Neural progenitor cell (in vitro differentiated cells): ENCODE data around the gene NTRK3. TPM values are rescaled to one million over a fixed set of nuclear protein-coding genes. Genes with fewer than 3 reads are reported as not detected.

Experiments
- DNase-seq: peaks from one replicate; pipeline ENCODE4 v3.0.0-alpha.2; 2016; ENCODE audit warnings: low spot score
- H2AFZ ChIP-seq: fragments of 200-600 bp; sonication (generic); replicated peaks from 2 replicates; pipeline ENCODE4 v1.6.1; 2016; ENCODE audit warnings: antibody characterized with exemption
- H3F3A ChIP-seq: fragments of 200-600 bp; sonication (generic); 2 replicates; pipeline ENCODE4 v1.6.1; 2016; ENCODE audit warnings: antibody characterized with exemption, low read depth
- H3K27ac ChIP-seq: fragments of 200-600 bp; sonication (generic); 2 replicates; pipeline ENCODE4 v1.5.1; 2016; ENCODE audit warnings: mild to moderate bottlenecking
- H3K27me3 ChIP-seq: fragments of 200-600 bp; sonication (generic); 2 replicates; pipeline ENCODE4 v1.6.1; 2016; ENCODE audit warnings: mild to moderate bottlenecking, moderate library complexity
- H3K36me3 ChIP-seq: fragments of 200-600 bp; sonication (generic); 2 replicates; pipeline ENCODE4 v1.5.1; 2016
- H3K4me1 ChIP-seq: fragments of 200-600 bp; sonication (generic); 2 replicates; pipeline ENCODE4 v1.6.1; 2016; ENCODE audit warnings: mixed run types
- H3K4me2 ChIP-seq: fragments of 200-600 bp; sonication (generic); 2 replicates; pipeline ENCODE4 v1.6.1; 2016
- H3K4me3 ChIP-seq: fragments of 200-600 bp; sonication (generic); 2 replicates; pipeline ENCODE4 v1.5.1; 2016
- H3K79me2 ChIP-seq: fragments of 200-600 bp; sonication (generic); 2 replicates; pipeline ENCODE4 v1.6.1; 2016; ENCODE audit warnings: low read depth
- H3K9ac ChIP-seq: fragments of 200-600 bp; sonication (generic); 2 replicates; pipeline ENCODE4 v1.6.1; 2016
- H3K9me3 ChIP-seq: fragments of 200-600 bp; sonication (generic); 2 replicates; pipeline ENCODE4 v1.5.1; 2016; ENCODE audit warnings: low read depth
- H4K20me1 ChIP-seq: fragments of 200-600 bp; sonication (generic); 2 replicates; pipeline ENCODE4 v1.6.1; 2016; ENCODE audit warnings: low read depth
- H3K27ac Mint-ChIP-seq: 3 replicates; pipeline ENCODE4 v1.8.0; 2021; ENCODE audit warnings: mixed read lengths
- H3K27me3 Mint-ChIP-seq: 2 replicates; pipeline ENCODE4 v1.8.0; 2022; ENCODE audit warnings: low read depth, mild to moderate bottlenecking, inconsistent platforms, moderate library complexity, mixed read lengths; ENCODE audit not compliant: insufficient read depth
- H3K36me3 Mint-ChIP-seq: 3 replicates; pipeline ENCODE4 v1.8.0; 2021; ENCODE audit warnings: mixed read lengths
- H3K4me1 Mint-ChIP-seq: 3 replicates; pipeline ENCODE4 v1.8.0; 2021; ENCODE audit warnings: mixed read lengths
- H3K4me3 Mint-ChIP-seq: 3 replicates; pipeline ENCODE4 v1.8.0; 2021; ENCODE audit warnings: mild to moderate bottlenecking, moderate library complexity, mixed read lengths
- H3K9me3 Mint-ChIP-seq: 3 replicates; pipeline ENCODE4 v1.8.0; 2020; ENCODE audit warnings: mixed read lengths
- CTCF ChIP-seq: fragments of 200-600 bp; sonication (generic); IDR thresholded peaks from 2 replicates; pipeline ENCODE4 v1.5.1; 2017; ENCODE audit warnings: antibody characterized with exemption, mild to moderate bottlenecking
- EZH2 ChIP-seq: fragments of 200-600 bp; sonication (generic); IDR thresholded peaks from 2 replicates; pipeline ENCODE4 v1.6.1; 2017; ENCODE audit warnings: antibody characterized with exemption, mild to moderate bottlenecking, moderate library complexity
- EZH2phosphoT487 ChIP-seq: fragments of 200-600 bp; sonication (generic); IDR thresholded peaks from 2 replicates; pipeline ENCODE4 v1.6.1; 2017; ENCODE audit warnings: antibody characterized with exemption
- total RNA-seq: library from RNA; depleted of rRNA; stranded (reverse); fragments of >200 nt; gene quantifications from 2 replicates; pipeline ENCODE4 v1.2.3, GENCODE V29; 2015; ENCODE audit warnings: low replicate concordance

The NTRK3 gene
- total RNA-seq, 1 donor from 2014 or later = 2.0 TPM

DNA sequence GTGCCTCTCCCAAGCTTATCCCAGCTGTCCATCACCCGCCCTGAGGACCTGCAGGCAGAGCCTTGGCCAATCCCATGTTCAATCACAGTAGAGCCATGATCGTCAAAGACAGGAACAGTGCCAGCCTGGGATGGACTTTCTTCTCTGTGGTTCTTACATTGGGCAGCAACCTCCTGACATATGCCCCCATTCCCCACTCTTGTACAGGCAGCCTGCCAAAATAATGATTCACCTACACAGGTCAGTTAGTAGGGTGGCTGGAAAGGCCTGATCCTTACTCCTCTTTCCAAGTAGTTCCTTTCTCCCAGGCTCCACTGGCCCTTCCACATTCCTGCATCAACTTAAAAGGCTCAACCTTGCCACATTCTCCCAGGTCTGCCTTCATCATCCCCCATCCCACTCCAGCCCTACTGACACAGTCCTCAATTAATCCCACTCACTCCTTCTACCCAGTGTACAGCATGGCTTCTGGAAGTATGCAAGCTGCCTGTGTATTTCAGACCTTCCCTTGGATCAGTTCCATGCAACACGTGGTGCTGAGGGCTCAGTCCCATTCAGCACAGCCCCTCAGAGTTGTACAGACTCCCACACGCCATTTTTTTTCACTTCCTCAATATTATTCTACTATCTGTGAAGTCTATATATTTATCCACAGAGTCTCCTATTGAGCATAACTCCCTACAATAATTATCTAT is 189.8 kb downstream of the NTRK3 start:
- peaks cover 4% of the 10 kb centered on the region for H3K27me3 Mint-ChIP-seq
- no peaks in the 10 kb centered on the region for H3K9me3 Mint-ChIP-seq
- H3F3A ChIP-seq = no peaks in the 10 kb centered on the region
- H3K4me2 ChIP-seq = no peak overlapping the region
- no peak overlapping the region for H3K27ac Mint-ChIP-seq
- no peak overlapping the region for H3K9ac ChIP-seq
- H3K4me1 Mint-ChIP-seq = peaks cover 7% of the 10 kb centered on the region
- H3K4me1 ChIP-seq = no peaks in the 10 kb centered on the region
- H3K79me2 ChIP-seq = no peaks in the 10 kb centered on the region
- H3K4me3 ChIP-seq = no peak overlapping the region
- peak overlapping the region; percentile 29 for H3K4me3 Mint-ChIP-seq
- H3K27me3 ChIP-seq = no peaks in the 10 kb centered on the region
- no peak overlapping the region for H2AFZ ChIP-seq
- no peak overlapping the region for H3K27ac ChIP-seq
- no peak for TF ChIP-seq CTCF
- no peak for TF ChIP-seq EZH2
- TF ChIP-seq EZH2phosphoT487 = no peak
- no peaks in the 10 kb centered on the region for H3K36me3 ChIP-seq
- H3K36me3 Mint-ChIP-seq = no peaks in the 10 kb centered on the region
- DNase-seq = no peak
- H3K9me3 ChIP-seq = no peaks in the 10 kb centered on the region
- no peaks in the 10 kb centered on the region for H4K20me1 ChIP-seq

- no peak for TF ChIP-seq EZH2
- no peak for TF ChIP-seq CTCF
- TF ChIP-seq EZH2phosphoT487 = no peak
- H3K4me1 Mint-ChIP-seq = peaks cover 3% of the 10 kb centered on the region
- no peaks in the 10 kb centered on the region for H3K36me3 ChIP-seq
- H3K4me1 ChIP-seq = no peaks in the 10 kb centered on the region
- H3K4me3 ChIP-seq = no peak overlapping the region
- no peaks in the 10 kb centered on the region for H3K9me3 Mint-ChIP-seq
- no peaks in the 10 kb centered on the region for H3K36me3 Mint-ChIP-seq
- no peaks in the 10 kb centered on the region for H3K9me3 ChIP-seq
- peaks cover 9% of the 10 kb centered on the region for H3K27me3 Mint-ChIP-seq
- no peak overlapping the region for H3K27ac Mint-ChIP-seq
- H3K79me2 ChIP-seq = no peaks in the 10 kb centered on the region
- DNase-seq = no peak
- H3K9ac ChIP-seq = no peak overlapping the region
- H4K20me1 ChIP-seq = no peaks in the 10 kb centered on the region
- H2AFZ ChIP-seq = no peak overlapping the region
- H3K4me3 Mint-ChIP-seq = no peak overlapping the region
- H3K27me3 ChIP-seq = no peaks in the 10 kb centered on the region
- no peaks in the 10 kb centered on the region for H3F3A ChIP-seq
- no peak overlapping the region for H3K4me2 ChIP-seq
- no peak overlapping the region for H3K27ac ChIP-seq
Measured at GRCh38 chr15:88061452-88061851, 195.1 kb downstream of the NTRK3 start.

DNA sequence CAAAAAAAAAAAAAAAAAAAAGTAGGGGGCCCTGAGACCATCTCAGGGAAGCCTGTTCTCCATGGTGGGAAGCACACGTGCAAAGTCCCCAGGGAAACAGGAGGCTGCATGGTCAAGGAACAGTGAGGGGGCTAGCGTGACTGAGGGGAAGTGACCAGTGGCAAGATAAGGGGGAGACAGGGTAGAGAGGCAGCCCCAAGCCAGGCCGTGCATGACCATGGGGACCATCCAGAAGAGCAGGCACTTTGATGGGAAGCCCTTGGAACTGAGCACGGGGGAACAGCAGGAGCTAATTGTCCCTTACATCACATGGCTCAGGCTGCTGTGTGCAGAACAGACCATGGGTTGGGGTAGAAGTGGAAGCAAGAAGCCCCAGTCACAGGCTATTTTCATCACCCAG is 196.2 kb downstream of the NTRK3 start:
- Histone ChIP-seq H3K9ac (no peak overlapping the region), H3K79me2 (no peaks in the 10 kb centered on the region), H3K36me3 (no peaks in the 10 kb centered on the region), H3K27ac (no peak overlapping the region), H3F3A (no peaks in the 10 kb centered on the region), H3K9me3 (no peaks in the 10 kb centered on the region), H3K4me1 (no peaks in the 10 kb centered on the region), H3K27me3 (no peaks in the 10 kb centered on the region), H3K4me2 (no peak overlapping the region), H2AFZ (no peak overlapping the region), H3K4me3 (no peak overlapping the region), H4K20me1 (no peaks in the 10 kb centered on the region)
- TF ChIP-seq EZH2 = no peak
- TF ChIP-seq EZH2phosphoT487 = no peak
- TF ChIP-seq CTCF = no peak
- H3K27ac Mint-ChIP-seq = no peak overlapping the region
- peaks cover 9% of the 10 kb centered on the region for H3K27me3 Mint-ChIP-seq
- peaks cover 3% of the 10 kb centered on the region for H3K4me1 Mint-ChIP-seq
- no peaks in the 10 kb centered on the region for H3K36me3 Mint-ChIP-seq
- H3K9me3 Mint-ChIP-seq = no peaks in the 10 kb centered on the region
- no peak overlapping the region for H3K4me3 Mint-ChIP-seq
- no peak for DNase-seq
